CD4-positive, alpha-beta memory T cell (primary cell): Measurements from ENCODE around the gene RARS2. TPM values are rescaled to one million over a fixed set of nuclear protein-coding genes. Genes with fewer than 3 reads are reported as not detected.

Source experiments
- CTCF ChIA-PET: fragments of 350-600 bp; sonication (Branson Sonifier 250); formaldehyde crosslinking; loops from one replicate; lab custom pipeline; 2021; ENCODE audit warnings: inconsistent platforms; ENCODE audit not compliant: partially characterized antibody; lab: Charles Lee
- POLR2A ChIA-PET: fragments of 350-600 bp; sonication (Branson Sonifier 250); formaldehyde crosslinking; loops from one replicate; lab custom pipeline; 2021; ENCODE audit not compliant: partially characterized antibody; lab: Charles Lee
- DNase-seq, 5 donors: peaks; one replicate each; pipeline versions ENCODE4 v3.0.0 to v3.0.0-alpha.2; 2020 to 2022; ENCODE audit warnings: mixed read lengths in 1 of 5
- H3K27ac ChIP-seq: one replicate; pipeline ENCODE4 v1.7.0; 2013; ENCODE audit warnings: low read depth, low read length
- H3K27me3 ChIP-seq: 2 replicates; pipeline ENCODE4 v1.7.0; 2013; ENCODE audit warnings: mild to moderate bottlenecking, low read length, moderate library complexity; ENCODE audit not compliant: insufficient read depth
- H3K36me3 ChIP-seq: 2 replicates; pipeline ENCODE4 v1.7.0; 2013; ENCODE audit warnings: mild to moderate bottlenecking, low read length, moderate library complexity; ENCODE audit not compliant: insufficient read depth
- H3K4me1 ChIP-seq: 2 replicates; pipeline ENCODE4 v1.7.0; 2013; ENCODE audit warnings: mild to moderate bottlenecking, low read length, moderate library complexity; ENCODE audit not compliant: insufficient read depth
- H3K4me3 ChIP-seq, 2 donors: one replicate each; pipeline ENCODE4 v1.7.0; 2013; ENCODE audit warnings: low read length in 2 of 2, mild to moderate bottlenecking in 1 of 2
- H3K9me3 ChIP-seq, 2 donors: one replicate each; pipeline ENCODE4 v1.7.0; 2013; ENCODE audit warnings: low read length in 2 of 2, control low read depth in 1 of 2; ENCODE audit not compliant: control insufficient read depth in 1 of 2
- H3K27ac Mint-ChIP-seq, 7 donors: one replicate each; pipeline ENCODE4 v1.8.0; 2020 to 2021; ENCODE audit warnings: mixed read lengths in 7 of 7, mild to moderate bottlenecking in 6 of 7, inconsistent platforms in 3 of 7, moderate library complexity in 3 of 7
- H3K27me3 Mint-ChIP-seq, 2 donors: one replicate each; pipeline ENCODE4 v1.8.0; 2020 to 2021; ENCODE audit warnings: mixed read lengths in 2 of 2
- H3K36me3 Mint-ChIP-seq, 2 donors: one replicate each; pipeline ENCODE4 v1.8.0; 2020 to 2021; ENCODE audit warnings: mixed read lengths in 2 of 2, inconsistent platforms in 1 of 2, mild to moderate bottlenecking in 1 of 2
- H3K4me1 Mint-ChIP-seq, 4 donors: one replicate each; pipeline ENCODE4 v1.8.0; 2020 to 2021; ENCODE audit warnings: mixed read lengths in 4 of 4, mild to moderate bottlenecking in 1 of 4
- H3K4me3 Mint-ChIP-seq, 8 donors: one replicate each; pipeline ENCODE4 v1.8.0; 2020 to 2021; ENCODE audit warnings: mixed read lengths in 8 of 8, mild to moderate bottlenecking in 7 of 8, moderate library complexity in 6 of 8, inconsistent platforms in 3 of 8
- H3K9me3 Mint-ChIP-seq, 8 donors: one replicate each; pipeline ENCODE4 v1.8.0; 2020 to 2021; ENCODE audit warnings: mixed read lengths in 8 of 8, mild to moderate bottlenecking in 5 of 8, inconsistent platforms in 3 of 8, moderate library complexity in 1 of 8
- intact Hi-C: fragments of 100-400 bp; cut with micrococcal nuclease; formaldehyde crosslinking; loops from one replicate; pipeline ENCODE4 v1.15.1; 2023
- polyA plus RNA-seq, 2 donors: library from polyadenylated mRNA; unstranded; fragments of 300-500 nt; fragmentation: Illumina TruSeq; gene quantifications; one replicate each; pipeline ENCODE4 v1.2.3, GENCODE V29; 2021
- total RNA-seq, 2 experiments: library from RNA; stranded (reverse); gene quantifications; one replicate each; pipeline ENCODE4 v1.2.3, GENCODE V29; 2021

The RARS2 gene
- total and polyA plus RNA-seq, 4 experiments from 2014 or later: 34.7 to 39.3 (median 38.6) TPM

DNA sequence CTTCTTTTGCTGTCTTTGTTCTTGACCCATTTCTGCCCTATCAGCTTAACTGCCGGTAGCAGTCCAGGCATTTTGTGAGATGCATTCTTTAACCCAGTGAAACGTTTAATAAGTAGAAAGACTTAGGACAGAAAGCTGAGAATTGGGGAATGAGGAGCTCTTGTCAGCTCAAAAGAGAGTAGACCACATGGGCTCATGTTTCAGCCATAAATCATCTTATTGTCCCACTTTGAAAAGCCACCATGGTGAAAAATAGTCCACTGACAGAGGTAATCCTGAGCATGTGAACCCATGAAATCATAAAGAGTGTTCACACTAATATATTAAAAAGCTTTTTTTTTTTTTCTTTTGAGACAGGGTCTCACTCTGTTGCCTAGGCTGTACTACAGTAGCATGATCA is 16.4 kb upstream of the RARS2 start:
- ChIA-PET CTCF (interaction anchor here (0.6 kb wide), 1 partner anchor 1313 kb away, joined by 4 read pairs; no protein-coding TSS in a partner anchor), POLR2A (interaction anchor here (3.0 kb wide), 1 partner anchor 16 kb away, joined by 9 read pairs; the partner anchor contains the start of genes ORC3 and RARS2)
- Mint-ChIP-seq H3K4me3 (no peak overlapping the region), H3K4me1 (peaks cover 0 to 1% (median 0%) of the 10 kb centered on the region in 4 donors), H3K9me3 (no peaks in the 10 kb centered on the region), H3K27me3 (no peaks in the 10 kb centered on the region), H3K36me3 (peaks cover 18 to 27% of the 10 kb centered on the region in 2 donors), H3K27ac (no peak overlapping the region)
- no peak for DNase-seq
- no peak overlapping the region for H3K27ac ChIP-seq
- H3K4me3 ChIP-seq: no peak overlapping the region
- H3K9me3 ChIP-seq: no peaks in the 10 kb centered on the region
- intact Hi-C loops: no loop called here
- no peaks in the 10 kb centered on the region for H3K27me3 ChIP-seq
- peaks cover 4% of the 10 kb centered on the region for H3K36me3 ChIP-seq
- no peaks in the 10 kb centered on the region for H3K4me1 ChIP-seq

DNA sequence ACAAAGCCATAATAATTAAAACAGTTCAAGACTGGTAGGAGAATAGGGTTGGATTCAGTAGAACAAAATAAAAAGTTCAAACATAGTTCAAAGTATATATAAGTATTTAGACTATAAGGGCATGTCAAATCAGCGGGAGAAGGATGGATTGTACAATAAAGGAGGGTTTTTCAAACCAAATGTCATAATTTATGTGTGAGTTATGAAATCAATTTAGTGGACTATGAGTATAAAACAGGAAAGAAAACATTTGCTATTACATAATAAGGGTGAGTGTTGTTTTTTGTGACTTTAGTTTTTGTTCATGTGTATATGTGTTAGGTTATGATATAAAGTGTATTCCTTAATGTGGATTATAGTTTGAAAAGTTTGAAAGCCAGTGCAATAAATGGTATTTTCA is 10.8 kb upstream of the RARS2 start:
- Mint-ChIP-seq H3K4me3 (no peak overlapping the region), H3K36me3 (peaks cover 11 to 12% of the 10 kb centered on the region in 2 donors), H3K4me1 (peaks cover 0 to 1% (median under 1%) of the 10 kb centered on the region in 4 donors), H3K27ac (no peak overlapping the region), H3K27me3 (no peaks in the 10 kb centered on the region), H3K9me3 (no peaks in the 10 kb centered on the region)
- Histone ChIP-seq H3K4me1 (no peaks in the 10 kb centered on the region), H3K27ac (no peak overlapping the region), H3K4me3 (no peak overlapping the region), H3K9me3 (no peaks in the 10 kb centered on the region), H3K36me3 (peaks cover 2% of the 10 kb centered on the region), H3K27me3 (no peaks in the 10 kb centered on the region)
- intact Hi-C loops: no loop called here
- DNase-seq: no peak
- POLR2A ChIA-PET: no interaction called here
- CTCF ChIA-PET: no interaction called here

DNA sequence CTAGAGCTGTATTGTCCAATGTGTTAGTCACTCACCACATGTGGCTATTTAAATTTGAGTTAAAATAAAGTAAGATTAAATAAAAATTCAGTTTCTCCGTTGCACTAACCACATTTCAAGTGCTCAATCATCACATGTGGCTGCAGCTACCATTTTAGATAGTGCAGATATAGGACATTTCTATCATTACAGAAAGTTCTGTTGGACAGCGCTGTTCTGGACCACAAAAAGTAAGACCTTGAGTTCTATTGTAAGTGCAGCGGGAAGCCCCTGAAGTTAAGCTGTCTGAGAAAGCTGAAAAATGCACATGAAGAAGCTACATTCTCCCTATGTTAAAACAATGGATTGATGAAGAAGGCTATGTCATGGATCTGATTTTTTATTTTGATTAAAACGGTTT is 1.2 kb upstream of the RARS2 start:
- Histone ChIP-seq H3K36me3 (peaks cover 9% of the 10 kb centered on the region), H3K27ac (peak overlapping the region; percentile 84), H3K9me3 (no peaks in the 10 kb centered on the region), H3K27me3 (no peaks in the 10 kb centered on the region), H3K4me1 (peaks cover 46% of the 10 kb centered on the region), H3K4me3 (peak overlapping the region in 1 of 2 donors; percentile 97)
- peak overlapping the region; percentile 94 to 97 (median 96) for H3K4me3 Mint-ChIP-seq
- POLR2A ChIA-PET: interaction anchor here (3.3 kb wide), 1 partner anchor 111 kb away, joined by 25 read pairs; the partner anchor contains the start of gene AKIRIN2
- H3K36me3 Mint-ChIP-seq: peaks cover 10 to 37% of the 10 kb centered on the region in 2 donors
- CTCF ChIA-PET: no interaction called here
- no peaks in the 10 kb centered on the region for H3K27me3 Mint-ChIP-seq
- peak overlapping the region in 6 of 7 donors; percentile 87 to 98 (median 96) for H3K27ac Mint-ChIP-seq
- intact Hi-C loops: loop anchor here (1.0 to 5.0 kb wide), 4 partner anchors 111 to 439 kb away; partner anchors contain the start of gene AKIRIN2
- H3K4me1 Mint-ChIP-seq: peaks cover 38 to 70% (median 50%) of the 10 kb centered on the region in 4 donors
- no peak for DNase-seq
- H3K9me3 Mint-ChIP-seq: no peaks in the 10 kb centered on the region

DNA sequence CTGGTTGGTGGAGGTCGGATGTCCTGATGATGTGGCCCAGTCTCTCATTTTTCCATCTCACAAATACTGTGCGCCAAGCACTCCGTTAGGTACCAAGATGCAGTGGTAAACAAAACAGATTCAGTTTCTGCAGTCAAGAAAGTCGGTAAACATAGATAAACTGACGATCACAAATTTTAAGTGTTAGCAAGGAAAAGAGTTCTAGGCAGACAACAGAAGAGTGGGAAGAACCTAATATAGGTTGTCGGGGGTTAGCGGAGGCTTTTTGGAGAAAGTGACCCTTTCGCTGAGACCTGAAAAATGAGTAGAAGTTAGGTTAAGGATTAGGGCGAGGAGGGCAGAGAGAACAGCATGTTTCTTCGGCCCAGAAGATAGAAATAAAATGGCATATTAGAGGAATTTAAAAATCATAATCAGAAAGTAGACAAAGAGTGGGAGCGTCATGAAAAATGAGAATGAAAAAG is 662 bp upstream of the RARS2 start:
- Mint-ChIP-seq H3K4me3 (peak overlapping the region; percentile 94 to 97 (median 96)), H3K9me3 (no peaks in the 10 kb centered on the region), H3K4me1 (peaks cover 41 to 73% (median 54%) of the 10 kb centered on the region in 4 donors), H3K36me3 (peaks cover 8 to 38% of the 10 kb centered on the region in 2 donors), H3K27me3 (no peaks in the 10 kb centered on the region), H3K27ac (peak overlapping the region; percentile 87 to 98 (median 95))
- ChIA-PET CTCF (no interaction called here), POLR2A (interaction anchor here (1.4 to 3.3 kb wide), 7 partner anchors 15 to 182 kb away, joined by 4 to 25 read pairs (median 7); partner anchors contain the start of genes AKIRIN2 and CFAP206)
- Histone ChIP-seq H3K4me1 (peaks cover 46% of the 10 kb centered on the region), H3K4me3 (peak overlapping the region; percentile 80 to 97), H3K9me3 (no peaks in the 10 kb centered on the region), H3K36me3 (peaks cover 6% of the 10 kb centered on the region), H3K27me3 (no peaks in the 10 kb centered on the region), H3K27ac (peak overlapping the region; percentile 84)
- intact Hi-C loops: loop anchor here (1.0 to 5.0 kb wide), 4 partner anchors 112 to 438 kb away; partner anchors contain the start of gene AKIRIN2
- no peak for DNase-seq

DNA sequence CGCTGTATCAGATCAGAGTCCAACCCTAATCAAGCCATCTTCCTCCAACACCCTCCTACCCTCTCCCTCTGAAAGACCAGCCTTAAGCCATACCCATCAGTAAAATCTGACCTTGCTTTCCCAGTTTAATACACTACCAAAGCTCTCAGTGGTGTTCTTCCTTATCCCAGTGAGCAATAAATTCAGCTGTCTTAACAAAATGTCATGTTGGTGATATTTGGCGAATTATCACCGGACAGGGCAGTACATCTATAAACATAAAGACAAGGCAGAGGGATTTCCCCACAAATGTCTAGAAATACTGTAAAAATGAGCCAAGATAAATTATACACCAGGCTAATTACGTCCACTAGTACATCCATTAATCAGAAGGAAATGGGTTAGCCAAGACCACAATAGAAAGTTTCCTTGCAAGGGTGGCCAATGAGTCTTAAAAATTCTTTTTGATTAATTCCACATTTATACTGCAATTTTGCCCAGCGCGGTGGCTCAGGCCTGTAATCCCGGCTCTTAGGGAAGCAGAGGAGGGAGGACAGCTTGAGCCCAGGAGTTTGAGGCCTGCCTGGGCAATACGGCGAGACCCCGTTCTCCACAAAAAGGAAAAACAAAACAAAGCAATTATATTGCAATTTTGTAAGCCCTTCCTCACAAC is 905 bp downstream of the RARS2 start:
- H3K27ac Mint-ChIP-seq: peak overlapping the region; percentile 87 to 98 (median 95)
- Histone ChIP-seq H3K36me3 (no peaks in the 10 kb centered on the region), H3K4me1 (peaks cover 59% of the 10 kb centered on the region), H3K9me3 (no peaks in the 10 kb centered on the region), H3K4me3 (peak overlapping the region; percentile 80 to 97), H3K27me3 (no peaks in the 10 kb centered on the region), H3K27ac (peak overlapping the region; percentile 84)
- no peaks in the 10 kb centered on the region for H3K9me3 Mint-ChIP-seq
- no peaks in the 10 kb centered on the region for H3K27me3 Mint-ChIP-seq
- peaks cover 49 to 85% (median 65%) of the 10 kb centered on the region in 4 donors for H3K4me1 Mint-ChIP-seq
- DNase-seq: no peak
- H3K4me3 Mint-ChIP-seq: peak overlapping the region; percentile 94 to 97 (median 96)
- H3K36me3 Mint-ChIP-seq: peaks cover 9 to 38% of the 10 kb centered on the region in 2 donors
- intact Hi-C loops: loop anchor here (5.0 kb wide), 1 partner anchor 267 kb away; the partner anchor contains the start of gene SMIM8
- ChIA-PET POLR2A (interaction anchor here (0.6 to 3.3 kb wide), 22 partner anchors 16 to 1492 kb away, joined by 3 to 25 read pairs (median 4); partner anchors contain the start of genes AKIRIN2, CFAP206, PNRC1 and SLC35A1), CTCF (interaction anchor here (1.2 to 1.4 kb wide), 2 partner anchors 23 to 243 kb away, joined by 4 read pairs; no protein-coding TSS in a partner anchor)

DNA sequence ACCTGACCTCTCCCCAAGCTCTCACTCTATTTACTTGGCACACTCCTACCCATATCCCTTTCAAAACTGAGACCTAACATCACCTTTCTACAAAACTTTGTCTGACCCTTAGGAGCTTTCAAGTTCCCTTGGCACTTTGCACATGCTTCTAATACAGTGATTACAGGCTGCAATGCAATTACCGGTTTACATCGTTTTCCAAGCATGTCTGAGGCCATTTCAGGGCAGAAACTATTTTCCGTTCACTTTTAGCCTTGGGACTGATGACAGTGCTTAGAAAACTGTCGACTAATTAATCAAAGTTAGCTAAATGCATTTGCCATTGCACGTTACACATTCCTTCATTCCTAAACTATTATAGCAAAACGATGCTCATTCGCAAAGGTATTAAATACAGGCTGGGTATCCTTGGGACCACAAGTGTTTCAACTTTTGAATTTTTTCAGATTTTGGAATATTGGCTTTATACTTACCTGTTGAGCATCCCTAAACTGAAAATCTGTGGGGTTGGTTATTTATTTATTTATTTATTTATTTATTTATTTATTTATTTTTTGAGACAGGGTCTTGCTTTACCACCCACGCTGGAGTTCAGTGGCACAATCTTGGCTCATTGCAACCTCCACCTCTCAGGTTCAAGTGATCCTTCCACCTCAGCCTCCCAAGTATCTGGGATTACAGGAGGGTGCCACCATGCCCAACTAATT is 3.3 kb downstream of the RARS2 start:
- H3K27ac ChIP-seq: no peak overlapping the region
- Mint-ChIP-seq H3K4me3 (peak overlapping the region in 2 of 8 donors; percentile 7 to 42), H3K36me3 (peaks cover 19 to 55% of the 10 kb centered on the region in 2 donors), H3K27ac (peak overlapping the region in 2 of 7 donors; percentile 20 to 89), H3K9me3 (no peaks in the 10 kb centered on the region), H3K4me1 (peaks cover 54 to 92% (median 71%) of the 10 kb centered on the region in 4 donors), H3K27me3 (no peaks in the 10 kb centered on the region)
- H3K4me3 ChIP-seq: no peak overlapping the region
- ChIA-PET CTCF (no interaction called here), POLR2A (interaction anchor here (1.3 kb wide), 1 partner anchor 115 kb away, joined by 3 read pairs; the partner anchor contains the start of gene AKIRIN2)
- H3K4me1 ChIP-seq: peaks cover 57% of the 10 kb centered on the region
- no peak for DNase-seq
- H3K9me3 ChIP-seq: no peaks in the 10 kb centered on the region
- no peaks in the 10 kb centered on the region for H3K27me3 ChIP-seq
- H3K36me3 ChIP-seq: peaks cover 14% of the 10 kb centered on the region
- intact Hi-C loops: loop anchor here (5.0 kb wide), 1 partner anchor 264 kb away; the partner anchor contains the start of gene SMIM8
